Stimulated activated naive CD8-positive, alpha-beta T cell treated with anti-CD3 and anti-CD28 coated beads, Interleukin-15, Interleukin-2, amounts not matched to agents 100 ng/mL and 50 ng/mL, for 24 hours (primary cell): ENCODE measurements around the gene EIF3I.

Source experiments
- H3K27ac Mint-ChIP-seq: one replicate; pipeline ENCODE4 v1.8.0; 2021; ENCODE audit warnings: mild to moderate bottlenecking, mixed read lengths
- H3K27me3 Mint-ChIP-seq: one replicate; pipeline ENCODE4 v1.8.0; 2021; ENCODE audit warnings: mixed read lengths
- H3K36me3 Mint-ChIP-seq: one replicate; pipeline ENCODE4 v1.8.0; 2021; ENCODE audit warnings: low read depth, mixed read lengths
- H3K4me1 Mint-ChIP-seq: one replicate; pipeline ENCODE4 v1.8.0; 2021; ENCODE audit warnings: low read depth, mixed read lengths
- H3K4me3 Mint-ChIP-seq: one replicate; pipeline ENCODE4 v1.8.0; 2021; ENCODE audit warnings: mild to moderate bottlenecking, mixed read lengths
- H3K9me3 Mint-ChIP-seq: one replicate; pipeline ENCODE4 v1.8.0; 2021; ENCODE audit warnings: mixed read lengths

The EIF3I gene

GRCh38 chr1:32205401-32206370, 16.5 kb upstream of the EIF3I start, which contains the start of gene IQCC:
Gene IQCC, plus strand, starts transcription at chr1:32205671. Its CDS starts 11 bp downstream, at chr1:32205682.
- Mint-ChIP-seq H3K36me3 (peaks cover 6% of the 10 kb centered on the region), H3K4me1 (peaks cover 49% of the 10 kb centered on the region), H3K27ac (peak within 1 kb of the TSS; percentile 83), H3K4me3 (peak within 1 kb of the TSS; percentile 89), H3K9me3 (no peaks in the 10 kb centered on the region), H3K27me3 (no peaks in the 10 kb centered on the region)

GRCh38 chr1:32208469-32208868, 13.7 kb upstream of the EIF3I start:
- Mint-ChIP-seq H3K27ac (no peak overlapping the region), H3K4me3 (no peak overlapping the region), H3K9me3 (no peaks in the 10 kb centered on the region), H3K27me3 (no peaks in the 10 kb centered on the region), H3K4me1 (peaks cover 30% of the 10 kb centered on the region), H3K36me3 (peaks cover 6% of the 10 kb centered on the region)

- no peaks in the 10 kb centered on the region for H3K9me3 Mint-ChIP-seq
- no peak within 1 kb of the TSS for H3K27ac Mint-ChIP-seq
- H3K4me3 Mint-ChIP-seq, result no peak within 1 kb of the TSS
- no peaks in the 10 kb centered on the region for H3K27me3 Mint-ChIP-seq
- H3K4me1 Mint-ChIP-seq, result peaks cover 28% of the 10 kb centered on the region
- H3K36me3 Mint-ChIP-seq, result peaks cover 6% of the 10 kb centered on the region
Measured at GRCh38 chr1:32208891-32209328, 13.3 kb upstream of the EIF3I start, which contains the start of gene DCDC2B. Gene DCDC2B, plus strand, starts transcription at chr1:32209089. Its CDS starts 5 bp downstream, at chr1:32209094.

DNA sequence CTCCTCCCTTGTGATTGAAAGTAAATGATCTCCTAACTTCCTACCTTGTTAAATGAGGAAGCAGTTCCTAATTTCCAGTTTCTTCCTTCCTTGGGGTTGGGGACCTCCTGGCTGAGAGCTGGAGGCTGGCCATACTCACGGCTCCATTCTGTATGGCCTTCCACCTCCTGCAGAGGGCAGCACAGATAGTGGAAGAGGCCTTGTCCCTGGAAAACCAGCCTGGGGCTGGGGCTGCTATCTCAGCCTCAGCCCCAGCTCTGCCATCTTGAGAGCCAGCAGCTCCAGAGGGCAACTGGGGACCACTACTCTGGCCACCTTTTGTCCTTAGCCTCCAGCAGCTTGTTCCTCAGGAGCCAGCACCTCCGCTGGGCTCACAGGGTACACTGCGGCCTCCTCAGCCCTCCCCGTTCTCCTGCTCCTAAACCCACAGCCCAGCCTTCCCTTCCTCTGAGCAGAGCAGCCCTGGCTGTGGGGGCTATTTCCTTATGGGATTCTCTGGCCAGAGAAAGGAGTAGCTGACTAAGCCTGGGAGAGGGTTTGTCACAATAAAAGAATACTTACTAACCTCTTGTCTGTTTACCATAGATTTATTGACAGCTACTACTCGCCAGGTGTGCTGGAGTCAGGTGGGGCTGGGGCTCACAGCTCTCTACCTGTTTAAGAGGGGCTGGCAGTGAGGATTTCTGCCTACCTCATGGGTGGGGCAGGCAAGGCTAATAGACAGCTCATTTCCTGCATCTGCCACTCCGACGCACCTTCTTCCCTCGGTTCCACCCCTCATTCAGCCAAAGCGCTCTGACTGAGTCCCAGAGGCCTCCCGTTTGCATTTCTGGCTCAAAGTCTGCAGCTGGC, 6.4 kb upstream of the EIF3I start:
- Mint-ChIP-seq H3K27me3 (no peaks in the 10 kb centered on the region), H3K9me3 (no peaks in the 10 kb centered on the region), H3K27ac (no peak overlapping the region), H3K4me1 (peaks cover 6% of the 10 kb centered on the region), H3K4me3 (no peak overlapping the region), H3K36me3 (peaks cover 9% of the 10 kb centered on the region)

DNA sequence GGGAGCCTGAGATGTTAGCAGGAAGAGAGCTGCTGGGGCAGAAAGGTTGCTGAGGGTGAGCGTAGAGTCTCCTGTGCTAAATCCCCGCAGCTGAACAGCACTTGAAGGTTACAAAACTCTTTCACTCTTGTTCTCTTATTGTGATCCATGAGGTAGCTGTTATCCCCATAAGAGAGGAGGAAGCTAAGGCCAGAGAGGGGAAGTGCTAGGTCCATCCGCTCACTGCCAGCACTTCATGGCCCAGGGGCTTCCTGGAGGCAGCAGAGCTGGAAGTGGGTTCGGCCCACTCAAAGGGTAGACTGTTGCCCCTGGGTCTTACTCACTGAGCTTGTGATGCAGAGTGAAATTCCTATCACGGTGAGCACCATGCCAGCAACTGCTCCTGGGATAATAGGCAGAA, 5.6 kb upstream of the EIF3I start:
- peaks cover 13% of the 10 kb centered on the region for H3K4me1 Mint-ChIP-seq
- no peak overlapping the region for H3K27ac Mint-ChIP-seq
- no peaks in the 10 kb centered on the region for H3K9me3 Mint-ChIP-seq
- no peaks in the 10 kb centered on the region for H3K27me3 Mint-ChIP-seq
- no peak overlapping the region for H3K4me3 Mint-ChIP-seq
- peaks cover 9% of the 10 kb centered on the region for H3K36me3 Mint-ChIP-seq

DNA sequence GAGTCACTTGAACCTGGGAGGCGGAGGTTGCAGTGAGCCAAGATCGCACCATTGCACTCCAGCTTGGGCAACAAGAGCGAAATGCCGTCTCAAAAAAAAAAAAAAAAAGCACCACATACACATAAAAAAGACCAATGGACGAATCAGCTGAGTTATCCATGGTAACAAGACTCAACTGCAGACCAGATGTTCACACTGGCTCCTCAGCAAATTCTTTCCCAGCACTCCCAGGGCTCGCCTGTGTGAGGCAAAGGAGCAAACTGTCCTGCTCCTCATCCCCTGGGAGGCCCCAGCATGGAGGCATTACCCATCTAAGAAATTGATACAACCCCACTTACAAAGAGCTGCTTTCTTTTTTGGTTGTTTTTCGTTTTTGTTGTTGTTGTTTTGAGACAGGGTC, 3.2 kb upstream of the EIF3I start:
- Mint-ChIP-seq H3K36me3 (peaks cover 24% of the 10 kb centered on the region), H3K27ac (no peak overlapping the region), H3K27me3 (no peaks in the 10 kb centered on the region), H3K4me1 (peaks cover 29% of the 10 kb centered on the region), H3K9me3 (no peaks in the 10 kb centered on the region), H3K4me3 (no peak overlapping the region)

DNA sequence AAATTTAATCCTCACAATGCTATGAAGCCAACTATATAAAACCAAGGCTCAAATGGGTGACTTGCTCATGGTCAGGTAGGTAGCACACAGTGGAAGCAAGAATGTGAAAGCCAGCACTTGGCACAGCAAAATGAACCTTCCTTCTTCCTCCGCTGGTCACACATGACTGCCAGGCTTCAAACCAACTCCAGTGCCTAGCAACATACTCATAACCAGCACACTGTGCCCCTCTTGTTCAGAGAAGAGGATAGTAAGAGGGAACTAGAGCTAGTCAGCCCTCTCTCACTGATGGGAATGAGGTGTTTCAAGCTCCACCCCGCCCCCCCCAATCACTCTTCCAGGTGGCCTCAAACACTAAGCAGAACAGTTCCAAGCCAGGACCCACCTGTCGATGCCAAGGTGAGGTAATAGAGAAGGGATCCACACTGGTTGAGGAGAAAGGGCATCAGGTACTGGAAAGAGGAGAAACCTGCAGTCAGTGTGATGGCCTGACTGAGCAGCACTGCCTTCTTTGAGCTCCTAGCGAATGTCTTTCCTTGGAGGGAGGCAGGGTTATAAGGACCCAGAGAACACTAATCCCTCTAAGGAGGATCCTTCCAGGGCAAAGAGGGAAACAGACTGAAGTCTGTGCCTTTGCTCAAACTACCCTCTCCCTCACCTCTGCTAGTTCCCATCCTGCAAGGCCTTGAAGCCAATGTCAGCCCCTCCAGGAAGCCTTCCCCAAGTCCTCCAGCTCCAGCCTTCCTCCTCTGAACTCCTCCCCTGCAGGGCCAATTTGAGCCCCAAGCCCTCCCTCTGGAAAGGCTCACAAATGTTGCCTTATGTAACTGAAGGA, 1.2 kb upstream of the EIF3I start:
- H3K27ac Mint-ChIP-seq, result peak overlapping the region; percentile 93
- H3K4me1 Mint-ChIP-seq, result peaks cover 38% of the 10 kb centered on the region
- H3K27me3 Mint-ChIP-seq, result no peaks in the 10 kb centered on the region
- H3K36me3 Mint-ChIP-seq, result peaks cover 35% of the 10 kb centered on the region
- no peaks in the 10 kb centered on the region for H3K9me3 Mint-ChIP-seq
- peak overlapping the region; percentile 92 for H3K4me3 Mint-ChIP-seq

- Mint-ChIP-seq H3K9me3 (no peaks in the 10 kb centered on the region), H3K4me1 (peaks cover 38% of the 10 kb centered on the region), H3K4me3 (peak overlapping the region; percentile 92), H3K27ac (peak overlapping the region; percentile 93), H3K27me3 (no peaks in the 10 kb centered on the region), H3K36me3 (peaks cover 34% of the 10 kb centered on the region)
Measured at GRCh38 chr1:32221581-32221979, 627 bp upstream of the EIF3I start.

DNA sequence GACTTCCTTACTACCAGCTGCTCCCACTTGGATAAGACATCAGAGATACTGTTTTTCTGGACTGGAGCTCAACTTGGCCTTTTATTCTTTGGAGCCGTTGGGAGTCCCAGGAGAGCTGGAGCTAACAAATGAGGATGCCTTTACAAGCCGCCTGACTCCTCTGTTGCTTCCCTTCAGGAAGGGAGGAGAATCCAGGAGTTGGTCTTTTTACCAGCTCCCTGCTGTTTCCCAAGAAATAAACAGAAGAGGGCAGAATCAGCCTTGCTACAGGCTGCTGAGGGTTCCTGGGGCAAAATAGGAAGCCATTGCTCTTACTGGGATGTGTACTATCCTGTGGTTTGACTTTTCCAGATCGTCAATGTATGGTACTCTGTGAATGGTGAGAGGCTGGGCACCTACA, 1.5 kb downstream of the EIF3I start:
- no peaks in the 10 kb centered on the region for H3K9me3 Mint-ChIP-seq
- H3K4me3 Mint-ChIP-seq, result peak overlapping the region; percentile 92
- H3K27ac Mint-ChIP-seq, result peak overlapping the region; percentile 93
- H3K4me1 Mint-ChIP-seq, result peaks cover 38% of the 10 kb centered on the region
- no peaks in the 10 kb centered on the region for H3K27me3 Mint-ChIP-seq
- H3K36me3 Mint-ChIP-seq, result peaks cover 50% of the 10 kb centered on the region

DNA sequence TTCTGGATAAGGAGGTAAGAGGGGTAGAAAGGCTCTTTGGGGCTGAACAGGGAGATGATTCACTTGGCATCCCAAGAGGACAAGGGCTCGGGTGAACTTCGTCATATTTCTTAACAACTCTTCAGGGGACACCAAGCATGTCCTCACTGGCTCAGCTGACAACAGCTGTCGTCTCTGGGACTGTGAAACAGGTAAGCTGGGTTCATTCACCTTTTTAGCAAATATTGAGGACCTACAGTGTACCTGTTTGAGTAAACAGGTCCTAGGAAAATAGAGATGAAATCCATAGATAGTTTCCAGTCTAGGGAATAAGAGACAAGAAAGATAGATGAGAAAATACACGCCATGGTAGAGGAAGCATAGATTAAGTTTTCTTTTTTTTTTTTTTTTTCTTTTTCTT, 2.1 kb downstream of the EIF3I start:
- H3K27ac Mint-ChIP-seq, result peak overlapping the region; percentile 65
- peaks cover 56% of the 10 kb centered on the region for H3K36me3 Mint-ChIP-seq
- H3K9me3 Mint-ChIP-seq, result no peaks in the 10 kb centered on the region
- no peaks in the 10 kb centered on the region for H3K27me3 Mint-ChIP-seq
- H3K4me1 Mint-ChIP-seq, result peaks cover 38% of the 10 kb centered on the region
- peak overlapping the region; percentile 92 for H3K4me3 Mint-ChIP-seq

DNA sequence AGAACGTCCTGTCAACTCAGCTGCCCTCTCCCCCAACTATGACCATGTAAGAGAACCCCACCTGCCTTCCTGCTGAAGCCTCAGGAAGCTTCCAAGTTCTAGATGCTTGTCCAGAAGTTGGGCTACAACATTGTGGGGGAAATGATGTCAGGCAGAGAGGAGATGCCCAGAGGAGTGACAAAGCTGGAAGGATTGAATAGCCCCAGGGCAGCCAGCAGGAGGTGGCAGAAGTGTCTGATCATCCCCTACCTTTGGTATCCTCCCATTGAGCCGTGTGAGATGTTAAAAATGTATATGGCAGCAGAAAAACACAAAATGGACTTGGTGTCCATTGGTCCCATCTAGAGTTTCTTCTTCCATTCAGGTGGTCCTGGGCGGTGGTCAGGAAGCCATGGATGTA, 6.6 kb downstream of the EIF3I start:
- Mint-ChIP-seq H3K27me3 (no peaks in the 10 kb centered on the region), H3K4me3 (no peak overlapping the region), H3K9me3 (no peaks in the 10 kb centered on the region)

DNA sequence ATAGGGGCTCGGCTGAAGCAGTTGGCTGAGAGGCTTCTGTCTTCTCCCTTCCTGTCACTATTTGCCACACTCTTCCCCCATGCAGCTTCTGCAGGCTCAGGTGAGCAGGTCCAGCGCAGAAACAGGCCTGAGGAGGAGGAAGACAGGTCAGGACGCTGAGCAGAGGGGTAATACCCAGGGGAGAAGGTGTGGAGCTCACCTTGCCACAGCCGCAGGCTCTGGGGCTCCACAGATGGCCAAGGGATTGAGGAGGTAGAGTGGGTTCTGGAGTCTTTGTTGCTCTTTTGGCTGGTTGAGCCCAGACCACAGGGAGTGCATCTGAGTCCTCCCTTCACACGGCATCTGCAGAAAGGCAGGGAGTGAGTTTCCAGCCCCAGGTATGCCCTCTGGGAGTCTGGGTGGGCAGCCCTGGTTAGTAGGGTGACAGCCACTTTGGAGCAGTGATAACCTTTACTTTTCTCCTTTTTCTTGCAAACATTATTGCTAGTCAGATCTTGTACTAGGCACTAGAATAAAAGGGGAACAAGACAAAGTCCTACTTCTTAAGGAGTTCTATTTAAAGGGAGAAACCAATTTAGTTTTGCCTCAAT, 9.7 kb downstream of the EIF3I start:
- H3K4me3 Mint-ChIP-seq, result no peak overlapping the region
- no peaks in the 10 kb centered on the region for H3K9me3 Mint-ChIP-seq
- H3K27me3 Mint-ChIP-seq, result no peaks in the 10 kb centered on the region
- H3K36me3 Mint-ChIP-seq, result peaks cover 41% of the 10 kb centered on the region
- H3K4me1 Mint-ChIP-seq, result no peaks in the 10 kb centered on the region
- no peak overlapping the region for H3K27ac Mint-ChIP-seq

More for the DNA sequence above, 6.6 kb downstream of the EIF3I start:
- peaks cover 11% of the 10 kb centered on the region for H3K4me1 Mint-ChIP-seq
- peaks cover 57% of the 10 kb centered on the region for H3K36me3 Mint-ChIP-seq
- peak overlapping the region; percentile 18 for H3K27ac Mint-ChIP-seq

DNA sequence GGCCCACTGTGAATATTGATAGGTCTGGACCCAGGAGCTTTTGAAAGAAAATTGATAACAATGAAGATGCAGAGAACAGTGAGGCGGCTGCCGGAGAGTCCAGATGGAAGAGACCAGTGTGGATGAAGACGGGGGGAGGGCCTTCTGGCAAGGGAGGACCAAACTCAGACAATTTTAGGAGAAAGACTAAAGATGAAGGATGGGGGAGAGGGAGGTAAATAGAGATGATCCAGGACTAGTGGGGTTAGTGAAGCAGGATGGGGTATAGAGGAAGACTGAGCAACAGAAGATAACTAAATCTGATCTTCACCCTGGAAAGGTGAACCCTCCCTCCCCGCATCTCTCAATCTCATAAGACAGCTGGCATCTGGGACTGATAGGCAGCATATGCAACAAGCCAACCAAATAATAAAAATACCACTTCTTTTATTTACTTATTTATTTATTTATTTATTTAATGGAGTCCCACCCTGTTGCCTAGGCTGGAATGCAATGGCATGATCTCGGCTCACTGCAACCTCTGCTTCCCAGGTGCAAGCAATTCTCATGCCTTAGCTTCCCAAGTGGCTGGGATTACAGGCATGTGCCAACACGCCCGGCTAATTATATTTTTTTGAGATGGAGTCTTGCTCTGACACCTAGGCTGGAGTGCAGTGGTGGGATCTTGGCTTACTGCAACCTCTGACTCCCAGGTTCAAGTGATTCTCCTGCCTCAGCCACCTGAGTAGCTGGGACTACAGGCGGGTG, 10.5 kb downstream of the EIF3I start:
- H3K27me3 Mint-ChIP-seq, result no peaks in the 10 kb centered on the region
- peaks cover 34% of the 10 kb centered on the region for H3K36me3 Mint-ChIP-seq
- no peaks in the 10 kb centered on the region for H3K9me3 Mint-ChIP-seq
- H3K27ac Mint-ChIP-seq, result no peak overlapping the region
- no peaks in the 10 kb centered on the region for H3K4me1 Mint-ChIP-seq
- H3K4me3 Mint-ChIP-seq, result no peak overlapping the region
